Stimulated activated CD4-positive, alpha-beta T cell treated with anti-CD3 and anti-CD28 coated beads, Interleukin-12 subunit alpha, Interleukin-12 subunit beta, amount 100 ng/mL, for 24 hours (primary cell): Measurements from ENCODE around the gene APC2.

Experiments
- DNase-seq, 2 experiments: peaks; one replicate each; pipeline ENCODE4 v3.0.0-alpha.2; 2020; ENCODE audit warnings: low read depth in 2 of 2

APC2 gene

GRCh38 chr19:1478934-1479707 is 29.2 kb downstream of the APC2 start, which contains the start of gene C19orf25:
C19orf25 (minus strand) TSS chr19:1479215; CDS start chr19:1478903, 312 bp downstream.
- peak; percentile 85 to 94 for DNase-seq

DNA sequence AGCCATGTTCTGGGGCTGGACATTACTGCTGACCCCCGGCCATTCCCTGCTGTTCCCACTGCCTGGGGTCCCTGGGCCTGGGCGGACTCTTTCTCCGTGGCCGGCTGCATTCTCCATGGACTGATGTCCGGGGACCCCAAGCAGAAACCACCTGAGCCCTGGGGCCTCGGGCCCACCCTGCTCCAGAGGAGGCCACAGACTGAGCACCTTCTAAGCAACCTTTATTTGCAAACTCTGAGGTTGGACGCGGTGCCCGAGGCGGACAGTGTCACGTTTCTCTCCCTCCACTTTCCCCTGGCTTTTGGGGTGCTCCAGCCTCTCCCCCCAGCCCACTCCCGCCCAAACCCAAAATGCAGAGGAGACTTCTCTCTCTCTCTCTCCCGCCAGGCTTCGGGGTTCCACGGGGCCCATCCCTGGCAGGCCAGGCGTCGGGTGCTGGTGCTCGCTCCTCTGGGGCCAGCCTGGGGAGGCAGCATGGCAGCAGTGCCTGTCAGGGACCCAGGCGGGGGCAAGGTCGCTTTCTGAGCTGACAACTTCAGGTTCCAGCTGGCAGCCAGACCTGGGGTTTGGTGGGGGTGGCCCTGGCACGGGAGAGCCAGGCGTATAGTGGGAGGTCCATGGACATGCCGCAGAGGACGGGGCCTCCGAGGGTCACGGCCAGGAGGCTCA is 31.4 kb downstream of the APC2 start:
- DNase-seq, result no peak

- no peak for DNase-seq
Observed at GRCh38 chr19:1481893-1482360, 32.0 kb downstream of the APC2 start.

GRCh38 chr19:1482361-1483130 is 32.6 kb downstream of the APC2 start:
- no peak for DNase-seq

DNA sequence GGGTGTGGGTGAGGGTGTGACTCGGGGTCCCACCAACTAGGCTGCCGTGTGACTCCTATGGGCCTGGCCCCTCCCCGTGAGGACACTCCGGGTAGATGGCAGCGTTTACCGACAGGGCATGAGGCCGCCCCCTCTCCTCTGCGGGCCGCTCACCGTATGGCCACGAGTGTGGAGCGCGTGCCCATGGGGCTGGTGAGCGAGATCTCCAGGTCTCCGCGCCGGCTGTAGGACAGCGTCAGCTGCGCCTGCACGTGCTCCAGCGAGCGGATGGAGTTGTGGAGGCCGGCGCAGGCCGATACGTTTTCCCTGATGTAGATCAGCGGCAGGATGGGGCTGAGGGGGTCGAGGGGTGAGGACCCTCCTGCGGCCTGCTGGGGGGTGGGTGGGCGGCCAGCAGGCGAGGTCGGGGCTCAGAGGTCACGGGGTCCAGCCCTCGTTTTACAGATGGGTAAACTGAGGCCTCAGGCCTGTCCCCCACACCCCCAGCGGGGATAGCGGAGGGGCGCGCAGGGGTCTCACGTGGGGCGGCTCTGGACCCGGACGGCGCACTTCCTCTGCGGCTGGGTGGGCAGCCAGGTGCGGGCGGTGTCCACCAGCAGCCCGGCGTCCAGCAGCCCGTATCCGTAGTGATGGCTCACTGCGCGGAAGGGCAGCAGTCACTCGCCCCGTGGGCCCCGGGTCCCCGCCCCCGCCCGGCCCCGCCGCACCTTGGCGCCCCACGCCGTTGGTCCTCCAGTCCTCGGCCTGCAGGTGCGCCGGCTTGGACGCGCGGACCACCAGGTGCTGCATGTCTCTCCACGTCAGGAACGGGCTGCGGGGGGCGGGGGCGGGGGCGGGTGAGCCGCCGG is 33.4 kb downstream of the APC2 start:
- DNase-seq, result no peak

DNA sequence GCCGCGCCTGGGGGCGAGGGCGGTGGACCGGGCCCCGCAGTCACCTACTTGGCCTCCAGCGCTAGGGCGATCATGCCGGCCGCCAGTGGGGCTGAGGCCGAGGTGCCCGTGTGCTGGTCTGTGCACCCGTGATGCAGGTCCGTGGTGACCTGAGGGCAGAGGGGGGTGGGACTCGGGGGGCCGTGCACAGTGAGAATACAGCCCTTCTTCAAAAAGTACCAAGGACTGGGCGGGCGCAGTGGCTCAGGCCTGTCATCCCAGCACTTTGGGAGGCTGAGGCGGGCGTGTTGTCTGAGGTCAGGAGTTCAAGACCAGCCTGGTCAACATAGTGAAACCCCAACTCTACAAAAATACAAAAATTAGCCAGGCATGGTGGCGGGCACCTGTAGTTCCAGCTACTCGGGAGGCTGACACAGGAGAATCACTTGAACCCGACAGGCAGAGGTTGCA is 34.1 kb downstream of the APC2 start:
- no peak for DNase-seq

DNA sequence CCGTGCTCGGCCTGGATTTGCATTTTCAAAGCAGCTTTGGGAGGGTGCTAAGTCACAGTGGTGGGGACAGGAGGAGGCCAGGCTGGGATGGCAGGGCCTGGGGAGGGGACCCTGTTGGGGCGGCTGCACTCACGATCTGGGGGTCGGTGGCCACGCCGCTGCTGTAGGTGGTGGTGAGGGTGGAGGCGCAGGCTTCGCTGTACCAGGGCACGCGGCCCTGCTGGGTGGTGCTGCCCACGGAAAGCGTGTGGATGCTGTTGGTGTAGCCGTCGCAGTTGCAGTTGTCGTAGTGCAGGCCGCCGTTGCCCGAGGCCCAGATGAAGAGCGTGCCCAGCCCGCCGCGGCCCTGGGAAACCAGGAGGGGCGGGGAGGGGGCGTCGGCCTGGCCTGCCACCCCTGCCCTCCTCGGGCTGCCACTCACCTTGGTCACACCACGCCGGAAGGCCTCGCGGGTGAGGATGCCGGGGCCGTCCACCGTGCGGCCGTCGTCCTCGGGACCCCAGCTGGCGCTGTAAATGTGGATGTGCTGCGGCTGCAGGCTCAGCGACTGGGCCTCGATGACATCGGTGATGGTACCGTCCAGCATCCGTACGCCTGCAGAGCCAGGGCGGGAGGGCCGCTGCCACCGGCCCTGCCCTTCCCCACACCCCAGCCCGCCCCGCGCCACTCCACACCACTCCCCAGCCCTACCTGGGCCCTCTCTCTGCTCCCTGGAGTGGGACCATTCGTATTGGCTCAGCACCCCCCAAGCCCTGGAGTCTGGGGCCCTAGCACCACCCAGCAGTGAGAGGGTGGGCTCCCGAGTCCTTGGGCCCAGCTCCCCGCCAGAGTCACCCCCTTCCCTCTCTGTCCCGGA is 37.0 kb downstream of the APC2 start:
- DNase-seq, result no peak

DNA sequence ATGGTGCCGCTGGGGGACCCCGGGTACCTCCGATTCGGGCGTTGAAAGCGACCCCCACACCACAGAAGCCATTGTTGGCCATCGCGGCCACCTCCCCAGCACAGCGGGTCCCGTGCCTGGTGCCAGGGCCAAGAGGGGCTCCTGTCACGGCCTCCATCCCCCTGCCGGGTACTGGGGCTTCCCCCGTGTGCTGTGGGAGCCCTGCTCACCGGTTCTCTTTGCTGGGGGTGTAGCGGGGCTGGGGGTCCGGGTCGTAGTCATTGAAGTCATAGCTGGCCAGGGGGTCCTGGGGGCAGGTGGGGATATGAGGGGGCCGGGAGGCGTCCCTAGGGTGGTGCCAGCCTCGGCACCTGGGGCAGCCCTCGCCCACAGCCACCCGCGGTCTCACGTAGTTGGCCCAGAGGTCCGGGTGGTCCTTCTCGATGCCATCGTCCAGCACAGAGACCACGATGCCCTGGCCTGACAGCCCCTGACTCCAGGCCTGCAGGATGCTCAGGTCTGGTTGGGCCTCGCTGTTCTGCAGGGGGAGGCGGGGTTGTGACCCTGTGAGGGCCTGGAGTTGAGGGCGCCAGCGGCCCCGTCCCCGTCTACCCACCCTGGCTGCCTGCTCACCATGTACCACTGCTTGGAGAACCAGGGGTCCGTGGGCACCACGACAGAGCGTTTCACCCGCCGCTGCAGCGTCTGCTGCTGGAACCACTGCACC is 37.8 kb downstream of the APC2 start:
- no peak for DNase-seq

- DNase-seq, result no peak
Observed at GRCh38 chr19:1488282-1488601, 38.3 kb downstream of the APC2 start.

- DNase-seq, result no peak
Observed at GRCh38 chr19:1489463-1490310, 39.8 kb downstream of the APC2 start.

DNA sequence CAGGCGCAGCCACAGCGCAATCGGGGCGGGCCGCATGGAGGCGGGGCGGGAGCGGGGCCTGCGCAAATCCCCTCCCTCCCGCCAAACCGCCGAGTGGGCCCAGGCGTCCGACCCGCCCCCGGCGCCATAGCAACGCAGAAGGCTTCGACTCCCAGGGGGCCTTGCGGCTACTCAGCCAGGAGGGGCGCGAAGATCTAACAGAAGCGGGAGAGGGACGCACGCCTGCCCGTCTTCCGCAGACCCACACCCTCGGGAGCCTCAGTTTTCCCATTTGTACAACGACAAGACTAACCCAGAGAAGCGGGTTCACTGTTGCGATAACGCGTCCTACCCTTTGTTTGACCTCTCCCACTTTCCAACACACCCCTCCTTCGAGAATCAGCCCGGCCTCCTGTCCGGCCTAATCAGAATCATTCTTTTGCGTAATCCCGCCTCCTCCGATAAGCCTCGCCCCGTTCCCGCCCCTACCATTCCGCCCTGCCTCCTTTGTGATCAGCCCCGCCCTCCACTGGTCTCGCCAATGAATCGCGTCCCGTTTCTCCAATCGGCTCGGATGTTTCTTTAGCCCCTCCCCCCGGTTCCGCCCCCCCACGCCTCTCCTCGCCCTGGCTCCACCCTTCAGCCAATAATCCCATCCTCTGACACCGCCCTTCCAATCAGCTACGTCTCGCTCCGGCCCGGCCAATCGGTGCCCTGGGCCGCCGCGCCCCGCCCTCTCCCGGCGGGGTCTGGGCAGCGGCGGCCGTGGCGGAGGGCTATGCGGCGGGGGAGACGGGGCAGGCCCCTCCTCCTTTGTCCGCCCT is 40.6 kb downstream of the APC2 start, which contains the start of gene PCSK4:
Gene PCSK4, minus strand, starts transcription at position 40 of the 803 bp plus-strand sequence. Its CDS starts 4 bp downstream, at position 36.
- peak; percentile 97 to 99 for DNase-seq

DNA sequence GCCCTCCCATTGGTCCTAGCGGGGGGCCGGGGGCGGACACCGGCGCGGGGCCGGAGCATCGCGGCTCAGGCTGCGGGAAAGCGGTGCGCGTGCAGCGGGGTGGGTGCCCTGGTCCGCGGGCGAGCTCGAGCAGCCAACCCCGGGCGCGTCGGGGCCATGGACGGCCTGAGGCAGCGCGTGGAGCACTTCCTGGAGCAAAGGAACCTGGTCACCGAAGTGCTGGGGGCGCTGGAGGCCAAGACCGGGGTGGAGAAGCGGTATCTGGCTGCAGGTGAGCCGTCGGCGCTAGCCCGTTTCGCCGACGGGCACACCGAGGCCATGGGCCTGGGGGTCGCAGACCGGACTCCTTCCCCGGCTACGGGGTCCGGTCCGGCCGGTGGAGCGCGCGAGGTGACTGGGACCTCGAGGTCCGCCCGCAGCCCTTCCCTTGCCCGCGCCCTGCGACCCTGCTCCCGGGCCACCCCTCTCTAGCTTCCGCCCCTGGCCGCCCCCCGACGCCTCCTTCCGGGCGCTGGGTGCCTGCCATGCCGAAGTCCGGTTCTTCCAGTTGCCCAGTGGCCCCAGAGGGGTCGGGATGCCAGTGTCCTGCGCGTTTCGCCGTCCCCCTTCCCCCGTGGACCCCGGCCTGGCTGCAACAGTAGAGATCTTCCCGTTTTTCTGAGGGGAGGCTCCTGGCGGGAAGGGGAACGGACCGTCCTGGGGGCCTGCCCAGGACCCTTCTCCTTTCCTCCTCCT is 41.4 kb downstream of the APC2 start, which contains the start of gene REEP6:
Gene REEP6, plus strand, starts transcription at position 68 of the 735 bp plus-strand sequence. Its CDS starts 89 bp downstream, at position 157.
- DNase-seq, result no peak

- DNase-seq, result no peak
Observed at GRCh38 chr19:1491849-1492170, 41.9 kb downstream of the APC2 start.

DNA sequence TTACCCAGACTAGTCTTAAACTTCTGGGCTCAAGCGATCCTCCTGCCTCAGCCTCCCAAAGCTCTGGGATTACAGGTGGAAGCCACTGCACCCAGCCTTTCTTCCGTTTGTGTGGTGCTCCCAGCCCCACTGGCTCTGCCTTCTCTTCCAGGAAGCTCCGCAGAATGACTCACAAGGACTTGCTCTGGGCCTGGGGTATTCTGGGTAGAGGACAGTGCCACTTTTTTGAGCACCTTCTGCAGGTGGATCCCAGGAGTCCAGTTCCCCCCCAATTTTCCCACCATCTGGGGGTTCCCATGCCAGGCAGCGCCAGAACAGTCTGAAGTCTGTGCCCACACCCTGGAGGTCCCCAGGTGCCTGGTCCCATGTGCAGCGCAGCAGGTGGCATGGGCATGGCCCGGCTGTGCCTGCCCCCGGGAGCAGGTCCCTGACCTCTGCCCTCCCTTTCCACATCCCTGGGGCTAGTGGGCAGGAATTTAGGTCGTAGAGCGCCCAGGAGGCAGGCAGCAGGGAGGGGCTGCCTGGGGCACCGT is 42.6 kb downstream of the APC2 start:
- DNase-seq, result no peak

- no peak for DNase-seq
Observed at GRCh38 chr19:1494115-1494815, 44.3 kb downstream of the APC2 start.

DNA sequence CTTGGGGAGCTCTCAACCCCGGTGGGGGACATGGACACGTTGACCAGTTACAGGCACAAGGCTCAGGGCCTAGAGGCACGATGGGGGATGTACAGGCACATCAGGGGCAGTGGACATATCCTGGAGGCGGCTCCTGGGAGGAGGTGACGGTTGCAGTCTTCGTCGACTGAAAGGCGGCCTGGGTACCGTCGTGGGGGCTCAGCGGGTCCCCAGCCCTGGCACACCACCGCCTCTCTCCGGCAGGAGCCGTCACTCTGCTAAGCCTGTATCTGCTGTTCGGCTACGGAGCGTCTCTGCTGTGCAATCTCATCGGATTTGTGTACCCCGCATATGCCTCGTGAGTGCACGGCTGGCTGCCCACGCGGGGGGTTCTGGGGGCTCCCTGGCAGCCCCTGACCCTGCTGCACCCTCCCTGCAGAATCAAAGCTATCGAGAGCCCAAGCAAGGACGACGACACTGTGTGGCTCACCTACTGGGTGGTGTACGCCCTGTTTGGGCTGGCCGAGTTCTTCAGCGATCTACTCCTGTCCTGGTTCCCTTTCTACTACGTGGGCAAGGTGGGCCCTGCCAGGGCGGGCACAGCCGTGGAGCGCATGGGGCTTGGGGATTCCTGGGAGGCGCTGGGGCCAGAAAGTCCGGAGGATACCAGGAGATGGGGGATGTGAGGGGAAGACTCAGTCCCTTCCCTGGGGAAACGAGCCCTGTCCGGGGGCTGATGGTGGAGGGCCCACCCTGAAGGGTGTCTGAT is 45.3 kb downstream of the APC2 start:
- no peak for DNase-seq
